ENCODE data around the gene TBL1XR1. TPM values are rescaled to one million over a fixed set of nuclear protein-coding genes. Genes with fewer than 3 reads are reported as not detected.

Gene TBL1XR1
- total RNA-seq, 2 donors from 2014 or later = 75.8 to 156 TPM

- no peak for DNase-seq (ENCODE audit: low spot score)
- WGBS = 95% methylated on average over 25 of the region's 25 CpGs
- intact Hi-C loops (cut with DNase I) = no loop called here
- H3K4me3 ChIP-seq = no peak overlapping the region
- no peak overlapping the region for H3K27ac ChIP-seq
- H3K9me3 ChIP-seq = no peaks in the 10 kb centered on the region
- H3K36me3 ChIP-seq = no peaks in the 10 kb centered on the region
- TF ChIP-seq POLR2AphosphoS5 (IDR thresholded peaks at IDR 0.05) (no peak), CTCF (IDR thresholded peaks at IDR 0.05) (no peak), POLR2A (IDR thresholded peaks at IDR 0.05) (no peak)
- no peaks in the 10 kb centered on the region for H3K27me3 ChIP-seq (replicated peaks; ENCODE audit: insufficient read depth)
- no peaks in the 10 kb centered on the region for H3K4me1 ChIP-seq (replicated peaks)
Observed at GRCh38 chr3:177228601-177229190, 31.4 kb upstream of the TBL1XR1 start.

- TF ChIP-seq POLR2AphosphoS5 (IDR thresholded peaks at IDR 0.05) (no peak), CTCF (IDR thresholded peaks at IDR 0.05) (no peak), POLR2A (IDR thresholded peaks at IDR 0.05) (no peak)
- H3K4me1 ChIP-seq (replicated peaks) = no peaks in the 10 kb centered on the region
- H3K36me3 ChIP-seq = no peaks in the 10 kb centered on the region
- no peak for DNase-seq (ENCODE audit: low spot score)
- no peak overlapping the region for H3K4me3 ChIP-seq
- H3K27ac ChIP-seq = no peak overlapping the region
- H3K27me3 ChIP-seq (replicated peaks; ENCODE audit: insufficient read depth) = no peaks in the 10 kb centered on the region
- H3K9me3 ChIP-seq = no peaks in the 10 kb centered on the region
- intact Hi-C loops (cut with DNase I) = no loop called here
Observed at GRCh38 chr3:177224414-177224813, 27.1 kb upstream of the TBL1XR1 start.

GRCh38 chr3:177221744-177222143 is 24.5 kb upstream of the TBL1XR1 start:
- no peaks in the 10 kb centered on the region for H3K9me3 ChIP-seq

GRCh38 chr3:177220136-177220974 is 23.1 kb upstream of the TBL1XR1 start:
- no peak overlapping the region for H3K4me3 ChIP-seq
- intact Hi-C loops (cut with DNase I) = no loop called here
- DNase-seq (ENCODE audit: low spot score) = no peak
- no peaks in the 10 kb centered on the region for H3K27me3 ChIP-seq (replicated peaks; ENCODE audit: insufficient read depth)
- no peaks in the 10 kb centered on the region for H3K36me3 ChIP-seq
- H3K27ac ChIP-seq = no peak overlapping the region
- WGBS = 85% methylated on average over 9 of the region's 9 CpGs
- TF ChIP-seq POLR2A (IDR thresholded peaks at IDR 0.05) (no peak), CTCF (IDR thresholded peaks at IDR 0.05) (no peak), POLR2AphosphoS5 (IDR thresholded peaks at IDR 0.05) (no peak)
- H3K4me1 ChIP-seq (replicated peaks) = no peaks in the 10 kb centered on the region
- no peaks in the 10 kb centered on the region for H3K9me3 ChIP-seq

More at GRCh38 chr3:177221744-177222143, 24.5 kb upstream of the TBL1XR1 start:
- TF ChIP-seq POLR2AphosphoS5 (IDR thresholded peaks at IDR 0.05) (no peak), CTCF (IDR thresholded peaks at IDR 0.05) (no peak), POLR2A (IDR thresholded peaks at IDR 0.05) (no peak)
- H3K4me3 ChIP-seq = no peak overlapping the region
- WGBS = 85% methylated on average over 3 of the region's 3 CpGs
- H3K27me3 ChIP-seq (replicated peaks; ENCODE audit: insufficient read depth) = no peaks in the 10 kb centered on the region
- DNase-seq (ENCODE audit: low spot score) = no peak
- no peak overlapping the region for H3K27ac ChIP-seq
- no peaks in the 10 kb centered on the region for H3K4me1 ChIP-seq (replicated peaks)
- intact Hi-C loops (cut with DNase I) = no loop called here
- H3K36me3 ChIP-seq = no peaks in the 10 kb centered on the region

Measured in prostate gland (tissue), 2 donors.